ENCODE data around the gene FSIP2. TPM values are rescaled to one million over a fixed set of nuclear protein-coding genes. Genes with fewer than 3 reads are reported as not detected.
"Not testable (repeated sequence)": the region's sequence is repeated elsewhere in the genome, so short reads cannot be mapped to it uniquely, and the experiment has no call there.

The FSIP2 gene
- polyA plus RNA-seq, 1 experiment = 0.48 TPM

DNA sequence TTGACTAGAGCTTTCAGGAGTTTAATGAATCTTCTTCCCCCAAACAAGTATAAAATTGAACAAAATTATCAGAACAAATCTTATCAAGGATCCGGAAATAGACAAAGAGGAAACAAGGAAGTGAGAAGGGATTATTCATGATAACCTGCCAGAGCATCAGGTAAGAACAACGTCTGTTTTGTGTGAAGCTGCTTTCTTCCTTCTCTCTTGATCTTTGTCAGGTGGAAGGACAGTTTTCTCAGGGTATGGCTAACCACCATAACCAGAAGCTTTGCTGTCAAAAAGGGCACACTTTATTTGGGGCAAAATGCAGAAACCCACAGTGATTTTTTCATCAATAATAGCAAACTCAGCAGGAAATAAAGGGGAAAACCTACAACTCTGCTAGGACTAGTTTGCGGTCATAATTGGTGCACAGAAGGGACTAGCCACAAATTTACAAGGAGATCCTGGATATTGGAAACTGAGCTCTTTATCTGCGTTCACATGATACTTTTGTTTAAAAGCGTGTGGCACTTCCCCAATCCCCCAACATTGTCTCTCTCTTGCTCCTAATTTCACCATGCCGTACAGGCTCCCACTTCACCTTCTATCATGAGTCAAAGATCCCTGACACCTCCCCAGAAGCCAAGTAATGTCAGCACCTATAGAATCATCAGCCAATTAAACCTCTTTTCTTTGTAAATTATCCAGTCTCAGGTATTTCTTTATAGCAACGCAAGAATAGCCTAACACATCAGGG lies 124.2 kb downstream of the FSIP2 start:
- H3K4me3 ChIP-seq (ENCODE audit: low read depth, low read length) = no peak overlapping the region
- ChIA-PET POLR2A (no interaction called here), CTCF (no interaction called here)
- H3K9me3 ChIP-seq (ENCODE audit: control insufficient read depth, insufficient read depth, low read length) = no peaks in the 10 kb centered on the region
- DNase-seq (ENCODE audit: low read depth, low spot score) = no peak
- no peaks in the 10 kb centered on the region for H3K27me3 ChIP-seq (ENCODE audit: control insufficient read depth, insufficient read depth, low read length)
- H3K27ac ChIP-seq (ENCODE audit: low read depth, low read length) = no peak overlapping the region
- TF ChIP-seq, protein P1, sequence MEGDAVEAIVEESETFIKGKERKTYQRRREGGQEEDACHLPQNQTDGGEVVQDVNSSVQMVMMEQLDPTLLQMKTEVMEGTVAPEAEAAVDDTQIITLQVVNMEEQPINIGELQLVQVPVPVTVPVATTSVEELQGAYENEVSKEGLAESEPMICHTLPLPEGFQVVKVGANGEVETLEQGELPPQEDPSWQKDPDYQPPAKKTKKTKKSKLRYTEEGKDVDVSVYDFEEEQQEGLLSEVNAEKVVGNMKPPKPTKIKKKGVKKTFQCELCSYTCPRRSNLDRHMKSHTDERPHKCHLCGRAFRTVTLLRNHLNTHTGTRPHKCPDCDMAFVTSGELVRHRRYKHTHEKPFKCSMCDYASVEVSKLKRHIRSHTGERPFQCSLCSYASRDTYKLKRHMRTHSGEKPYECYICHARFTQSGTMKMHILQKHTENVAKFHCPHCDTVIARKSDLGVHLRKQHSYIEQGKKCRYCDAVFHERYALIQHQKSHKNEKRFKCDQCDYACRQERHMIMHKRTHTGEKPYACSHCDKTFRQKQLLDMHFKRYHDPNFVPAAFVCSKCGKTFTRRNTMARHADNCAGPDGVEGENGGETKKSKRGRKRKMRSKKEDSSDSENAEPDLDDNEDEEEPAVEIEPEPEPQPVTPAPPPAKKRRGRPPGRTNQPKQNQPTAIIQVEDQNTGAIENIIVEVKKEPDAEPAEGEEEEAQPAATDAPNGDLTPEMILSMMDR (IDR thresholded peaks at IDR 0.05; ENCODE audit: low read depth, low read length) = no peak

DNA sequence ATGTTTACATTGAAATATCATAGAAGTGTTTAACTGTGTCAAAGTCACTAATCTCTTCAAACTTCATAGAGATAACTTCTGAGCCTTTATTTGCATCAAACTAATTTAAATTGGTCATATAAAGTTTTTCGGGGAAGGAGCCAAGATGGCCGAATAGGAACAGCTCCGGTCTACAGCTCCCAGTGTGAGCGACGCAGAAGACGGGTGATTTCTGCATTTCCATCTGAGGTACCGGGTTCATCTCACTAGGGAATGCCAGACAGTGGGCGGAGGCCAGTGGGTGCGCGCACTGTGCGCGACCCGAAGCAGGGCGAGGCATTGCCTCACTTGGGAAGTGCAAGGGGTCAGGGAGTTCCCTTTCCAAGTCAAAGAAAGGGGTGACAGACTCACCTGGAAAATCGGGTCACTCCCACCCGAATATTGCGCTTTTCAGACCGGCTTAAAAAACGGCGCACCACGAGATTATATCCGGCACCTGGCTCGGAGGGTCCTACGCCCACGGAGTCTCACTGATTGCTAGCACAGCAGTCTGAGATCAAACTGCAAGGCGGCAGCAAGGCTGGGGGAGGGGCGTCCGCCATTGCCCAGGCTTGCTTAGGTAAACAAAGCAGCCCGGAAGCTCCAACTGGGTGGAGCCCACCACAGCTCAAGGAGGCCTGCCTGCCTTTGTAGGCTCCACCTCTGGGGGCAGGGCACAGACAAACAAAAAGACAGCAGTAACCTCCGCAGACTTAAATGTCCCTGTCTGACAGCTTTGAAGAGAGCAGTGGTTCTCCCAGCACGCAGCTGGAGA lies 126.1 kb downstream of the FSIP2 start:
- CTCF ChIA-PET; POLR2A ChIA-PET; H3K27ac ChIP-seq (ENCODE audit: low read depth, low read length); H3K27me3 ChIP-seq (ENCODE audit: control insufficient read depth, insufficient read depth, low read length); H3K4me3 ChIP-seq (ENCODE audit: low read depth, low read length); H3K9me3 ChIP-seq (ENCODE audit: control insufficient read depth, insufficient read depth, low read length); DNase-seq (ENCODE audit: low read depth, low spot score): not testable (repeated sequence)

DNA sequence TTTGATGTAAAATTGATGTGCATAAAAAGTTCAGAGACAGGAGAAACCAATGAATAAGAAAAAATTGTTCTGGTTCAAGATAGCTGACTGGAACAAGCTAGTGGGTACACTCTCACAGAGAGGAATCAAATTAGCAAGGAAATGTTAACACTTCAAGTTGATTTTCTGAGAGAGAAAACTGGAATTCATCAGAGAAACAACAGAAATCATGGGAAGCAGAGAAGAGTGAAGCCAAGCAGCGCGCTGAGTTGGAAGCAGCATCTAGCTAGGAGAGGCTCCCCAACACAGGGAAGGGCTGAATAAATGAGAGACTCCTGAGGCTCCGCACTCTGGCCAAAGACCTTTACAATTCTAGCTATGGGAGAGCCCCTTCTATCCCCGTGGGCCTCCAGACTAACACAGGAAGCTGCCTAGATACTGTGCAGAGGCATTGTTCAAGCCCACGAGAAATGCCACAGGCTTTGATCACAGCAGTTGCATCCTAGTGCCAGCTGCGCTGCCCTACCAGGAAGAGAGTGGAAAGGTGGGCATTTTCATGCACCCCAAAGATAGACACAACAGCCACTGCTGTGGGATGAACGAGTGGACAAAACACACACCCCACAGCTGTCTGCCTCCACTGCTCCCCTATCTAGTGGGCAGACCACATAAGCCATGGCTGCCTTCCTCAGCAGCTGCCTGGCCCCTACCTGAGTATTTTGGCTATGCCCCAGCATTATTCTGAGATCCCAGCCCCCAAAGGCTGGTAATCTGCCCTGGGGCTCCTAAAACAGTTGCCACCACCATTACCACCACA lies 136.7 kb downstream of the FSIP2 start:
- DNase-seq (ENCODE audit: low read depth, low spot score) = no peak
- POLR2A ChIA-PET = no interaction called here
- H3K9me3 ChIP-seq (ENCODE audit: control insufficient read depth, insufficient read depth, low read length) = no peaks in the 10 kb centered on the region; the same call in 1 of the 2 replicates
- H3K4me3 ChIP-seq (ENCODE audit: low read depth, low read length) = no peak overlapping the region
- CTCF ChIA-PET = no interaction called here
- H3K27ac ChIP-seq (ENCODE audit: low read depth, low read length) = no peak overlapping the region
- H3K27me3 ChIP-seq (ENCODE audit: control insufficient read depth, insufficient read depth, low read length) = no peaks in the 10 kb centered on the region
- TF ChIP-seq, protein P1 (IDR thresholded peaks at IDR 0.05; ENCODE audit: low read depth, low read length) = no peak

DNA sequence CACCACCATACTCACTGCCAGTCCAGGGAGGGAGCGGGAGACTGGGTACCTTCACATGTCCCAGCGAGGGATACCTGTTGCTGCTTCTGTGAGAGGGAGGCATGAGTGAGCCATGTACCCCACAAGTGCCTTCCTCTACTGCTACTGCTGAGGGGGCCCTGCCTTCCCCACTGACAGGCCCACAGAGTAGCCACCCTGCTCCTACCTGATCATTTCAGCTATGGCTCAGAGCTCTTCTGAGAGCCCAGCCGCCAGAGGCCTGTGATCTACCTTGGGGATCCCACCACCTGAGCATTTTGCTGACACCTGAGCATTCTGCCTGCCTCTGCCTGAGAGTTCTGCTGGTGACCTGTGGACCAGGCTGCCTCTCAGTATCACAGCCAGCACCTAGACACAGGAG lies 137.6 kb downstream of the FSIP2 start:
- TF ChIP-seq, protein P1 (IDR thresholded peaks at IDR 0.05; ENCODE audit: low read depth, low read length) = no peak
- Histone ChIP-seq H3K27ac (ENCODE audit: low read depth, low read length) (no peak overlapping the region), H3K9me3 (ENCODE audit: control insufficient read depth, insufficient read depth, low read length) (no peaks in the 10 kb centered on the region; the same call in 1 of the 2 replicates), H3K4me3 (ENCODE audit: low read depth, low read length) (no peak overlapping the region), H3K27me3 (ENCODE audit: control insufficient read depth, insufficient read depth, low read length) (no peaks in the 10 kb centered on the region)
- DNase-seq (ENCODE audit: low read depth, low spot score) = no peak
- CTCF ChIA-PET = no interaction called here
- POLR2A ChIA-PET = no interaction called here

DNA sequence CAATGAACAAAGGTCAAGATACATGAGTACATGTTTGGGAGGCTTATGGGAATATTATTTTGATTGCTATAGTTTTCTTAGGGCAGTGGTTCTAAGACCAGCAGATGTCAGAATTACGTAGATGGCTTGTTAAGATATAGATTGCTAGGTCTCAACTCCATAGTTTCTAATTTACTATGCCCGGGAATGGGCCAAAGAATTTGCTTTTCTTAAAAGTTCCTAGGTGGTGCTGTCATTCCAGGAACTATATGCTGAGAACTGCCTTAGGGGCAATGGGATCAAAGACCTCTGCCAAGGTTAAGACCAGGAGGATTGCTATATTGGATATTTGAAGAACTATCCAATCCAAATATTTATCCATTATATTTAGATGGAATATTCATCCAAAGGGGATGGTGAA lies 141.8 kb downstream of the FSIP2 start:
- Histone ChIP-seq H3K27me3 (ENCODE audit: control insufficient read depth, insufficient read depth, low read length) (no peaks in the 10 kb centered on the region), H3K27ac (ENCODE audit: low read depth, low read length) (no peak overlapping the region), H3K4me3 (ENCODE audit: low read depth, low read length) (no peak overlapping the region), H3K9me3 (ENCODE audit: control insufficient read depth, insufficient read depth, low read length) (no peaks in the 10 kb centered on the region; the same call in 1 of the 2 replicates)
- ChIA-PET POLR2A (no interaction called here), CTCF (no interaction called here)
- no peak for DNase-seq (ENCODE audit: low read depth, low spot score)
- TF ChIP-seq, protein P1 (IDR thresholded peaks at IDR 0.05; ENCODE audit: low read depth, low read length) = no peak
